SIG-M5 treated with dmso at 0.1 percent for 504 hours (cell line): ENCODE results near the gene FARS2.
"Not testable (repeated sequence)": the region's sequence is repeated elsewhere in the genome, so short reads cannot be mapped to it uniquely, and the experiment has no call there.

ENCODE experiments used
- DNase-seq: peaks from one replicate; lab custom pipeline; 2025; ENCODE audit not compliant: unreplicated experiment; lab: John Stamatoyannopoulos, UW

FARS2 gene

DNA sequence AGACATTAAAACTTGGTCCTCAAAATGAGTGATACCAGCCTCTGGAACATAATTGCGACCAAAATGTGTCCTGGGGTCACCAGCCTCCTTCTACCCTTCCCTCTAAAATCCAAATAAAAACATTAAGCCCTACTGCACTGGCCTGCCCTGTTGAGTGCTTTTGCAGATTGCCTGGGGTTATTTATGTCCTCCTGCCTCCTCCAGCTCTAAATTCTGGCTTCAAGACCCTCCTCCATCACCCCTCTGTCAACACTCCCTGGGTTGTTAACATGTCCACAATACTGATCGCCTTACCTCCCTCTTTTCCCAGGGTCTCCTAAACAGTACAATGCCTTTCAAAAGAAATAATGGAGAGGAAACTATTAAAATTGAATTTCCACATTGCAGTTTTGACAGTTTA lies 418.0 kb downstream of the FARS2 start:
- DNase-seq: no peak

DNA sequence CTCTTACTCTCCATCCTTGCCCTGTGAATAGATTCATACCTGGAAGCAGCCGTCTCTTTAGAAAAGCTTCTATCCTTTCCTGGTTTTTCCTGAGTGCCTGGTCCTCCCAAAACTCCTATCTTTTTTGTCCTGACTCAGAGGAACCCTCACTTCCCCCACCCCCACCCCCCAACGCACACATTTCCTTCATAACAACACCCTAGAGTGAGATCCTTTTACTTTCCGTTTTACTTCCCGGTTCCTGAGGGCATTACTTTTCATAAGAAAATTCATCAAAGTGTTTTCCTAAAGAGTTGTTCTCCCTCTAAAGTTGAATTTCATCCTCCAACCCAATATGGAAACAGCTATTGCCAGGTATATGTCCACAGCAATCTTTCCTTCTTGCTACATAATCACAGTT lies 418.4 kb downstream of the FARS2 start:
- DNase-seq: no peak

DNA sequence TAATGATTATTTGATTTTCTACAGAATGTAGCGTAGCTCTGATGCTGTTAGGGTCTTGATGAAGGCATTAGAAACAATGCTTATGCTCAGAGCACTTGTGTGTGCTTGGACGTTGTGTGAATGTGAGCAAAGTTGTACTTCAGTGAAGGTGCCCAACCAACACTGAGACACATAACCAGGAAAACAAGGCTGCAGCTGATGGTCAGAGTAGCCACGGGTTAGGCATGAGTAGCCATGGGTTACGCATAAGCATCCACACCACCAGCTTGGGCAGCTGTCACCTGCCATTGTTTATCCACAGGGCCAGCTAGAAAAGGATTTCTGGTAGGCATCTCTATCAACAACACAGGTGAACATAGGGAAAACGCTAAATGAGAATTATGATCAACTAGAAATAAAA lies 418.8 kb downstream of the FARS2 start:
- DNase-seq: no peak

DNA sequence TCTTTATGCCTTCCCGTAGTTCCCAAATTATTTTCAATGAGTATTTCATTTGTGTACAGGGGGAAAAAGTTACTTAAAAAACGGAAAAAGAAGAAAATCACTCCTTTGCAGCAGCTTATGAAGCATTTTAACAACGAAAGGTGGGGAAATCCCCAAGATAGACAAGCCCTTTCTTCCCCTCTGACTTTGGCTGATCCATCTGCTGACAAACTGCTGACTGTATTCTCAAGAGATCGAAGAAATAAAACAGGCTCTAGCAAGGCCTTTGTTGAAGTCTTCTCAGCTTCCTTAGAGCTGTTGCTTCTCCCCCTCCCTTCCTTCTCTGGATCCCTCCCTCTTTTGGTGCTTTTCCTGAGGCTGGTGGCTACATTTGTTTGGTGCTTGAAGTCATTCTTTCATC lies 420.2 kb downstream of the FARS2 start:
- no peak for DNase-seq

DNA sequence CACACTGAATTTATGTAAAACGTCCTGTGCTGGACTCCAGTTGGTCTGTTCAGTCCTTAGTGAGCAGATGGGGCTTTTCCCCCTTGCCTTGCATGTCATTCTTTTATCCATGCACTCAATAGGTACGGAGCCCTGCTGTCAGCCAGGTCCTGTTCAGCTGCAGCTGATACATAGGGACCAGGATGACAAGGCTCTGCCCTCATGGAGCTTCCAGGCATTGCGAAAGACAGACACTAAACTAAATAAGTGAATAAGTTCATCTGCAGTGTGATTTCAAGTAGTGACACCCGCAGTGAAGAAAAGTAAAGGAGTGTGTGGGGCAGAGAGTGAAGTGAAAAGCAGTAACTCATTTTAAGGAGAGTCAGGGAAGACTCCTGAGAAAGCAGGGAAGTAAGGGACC lies 421.2 kb downstream of the FARS2 start:
- DNase-seq: no peak

DNA sequence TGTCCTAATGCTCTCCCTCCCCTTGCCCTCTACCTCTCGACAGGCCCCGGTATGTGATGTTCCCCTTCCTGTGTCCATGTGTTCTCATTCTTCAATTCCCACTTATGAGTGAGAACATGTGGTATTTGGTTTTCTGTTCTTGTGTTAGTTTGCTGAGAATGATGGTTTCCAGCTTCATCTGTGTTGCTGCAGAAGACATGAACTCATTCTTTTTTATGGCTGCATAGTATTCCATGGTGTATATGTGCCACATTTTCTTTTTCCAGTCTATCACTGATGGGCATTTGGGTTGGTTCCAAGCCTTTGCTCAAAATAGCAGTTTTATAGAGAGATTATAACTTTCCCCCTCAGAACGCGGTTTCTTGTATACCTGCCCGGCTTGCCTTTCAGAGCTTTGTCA lies 422.4 kb downstream of the FARS2 start:
- not testable (repeated sequence) for DNase-seq

DNA sequence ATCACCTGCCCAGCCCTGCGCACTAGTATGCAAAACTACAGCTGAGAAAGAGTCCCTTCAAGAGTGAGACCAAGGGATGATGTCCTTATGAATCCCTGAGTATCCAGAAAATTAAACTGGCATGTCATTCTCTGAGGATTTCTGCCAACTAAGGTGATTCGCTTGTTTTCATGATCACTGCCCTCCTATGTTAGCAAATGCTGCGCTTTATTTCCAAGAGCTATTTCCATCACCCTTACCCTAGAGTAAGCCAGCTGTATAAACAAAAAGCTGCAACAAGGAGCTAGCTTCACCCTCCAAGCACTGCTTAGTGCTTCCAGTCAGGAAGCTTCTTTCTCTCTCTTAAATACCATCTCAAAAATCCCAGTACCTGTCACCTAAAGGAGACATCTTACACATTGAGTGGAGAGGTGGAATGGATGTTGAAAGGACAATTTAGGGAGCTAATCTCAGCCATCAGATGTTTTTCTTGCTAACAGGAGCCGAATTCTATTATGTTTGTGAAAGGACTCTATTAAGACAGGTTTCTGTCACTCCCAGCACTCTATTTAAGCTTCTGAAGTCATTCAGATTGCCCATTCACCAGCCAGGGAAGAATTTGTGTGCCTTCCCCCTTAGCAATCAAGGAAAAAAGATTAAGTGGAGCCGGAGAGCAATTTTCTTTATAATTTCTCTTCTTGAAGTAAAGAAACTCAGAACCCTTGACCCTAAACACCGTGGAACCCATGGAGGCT lies 423.2 kb downstream of the FARS2 start:
- no peak for DNase-seq

DNA sequence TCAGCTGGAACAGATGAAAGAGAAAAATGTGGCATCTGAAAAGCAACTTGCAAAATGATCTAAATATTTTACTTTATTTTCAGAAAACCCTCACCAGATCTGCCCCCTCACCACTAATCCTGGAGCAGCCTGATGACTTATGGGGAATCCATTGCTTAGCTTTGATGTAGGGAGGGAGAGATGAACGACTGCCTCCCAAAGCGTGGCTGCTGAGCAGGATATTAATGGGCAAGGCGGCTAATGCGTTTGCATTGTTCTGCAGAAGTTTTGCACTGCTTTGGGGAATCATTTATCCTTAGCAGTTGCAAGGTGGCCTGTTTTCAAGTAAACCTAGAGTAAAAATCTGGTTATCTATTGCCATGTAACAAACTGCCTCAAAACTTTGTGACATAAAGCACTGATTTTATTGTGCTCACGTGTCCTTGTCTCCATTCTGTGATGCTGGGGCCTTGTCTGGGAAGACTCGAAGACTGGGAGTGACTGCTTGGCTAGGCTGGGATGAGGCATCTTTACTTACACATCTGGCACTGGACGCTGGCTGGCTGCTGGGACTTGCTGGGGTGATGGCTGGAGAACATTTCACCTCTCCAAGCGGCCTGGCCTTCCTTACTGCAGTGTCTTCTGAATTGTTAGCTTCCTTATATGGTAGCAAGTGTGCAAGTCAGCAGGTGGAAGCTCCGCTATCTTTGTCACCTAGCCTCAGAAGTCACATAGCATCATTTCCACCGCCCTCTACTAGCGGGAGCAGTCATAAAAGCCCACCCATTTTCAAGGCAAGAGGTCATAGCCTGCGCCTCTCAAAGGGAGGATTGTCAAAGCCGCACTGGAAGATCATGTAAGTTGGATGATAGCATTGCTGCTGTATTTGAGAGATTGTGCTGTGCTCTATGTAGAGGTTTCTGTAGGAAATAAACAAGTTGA lies 432.2 kb downstream of the FARS2 start:
- DNase-seq: no peak

DNA sequence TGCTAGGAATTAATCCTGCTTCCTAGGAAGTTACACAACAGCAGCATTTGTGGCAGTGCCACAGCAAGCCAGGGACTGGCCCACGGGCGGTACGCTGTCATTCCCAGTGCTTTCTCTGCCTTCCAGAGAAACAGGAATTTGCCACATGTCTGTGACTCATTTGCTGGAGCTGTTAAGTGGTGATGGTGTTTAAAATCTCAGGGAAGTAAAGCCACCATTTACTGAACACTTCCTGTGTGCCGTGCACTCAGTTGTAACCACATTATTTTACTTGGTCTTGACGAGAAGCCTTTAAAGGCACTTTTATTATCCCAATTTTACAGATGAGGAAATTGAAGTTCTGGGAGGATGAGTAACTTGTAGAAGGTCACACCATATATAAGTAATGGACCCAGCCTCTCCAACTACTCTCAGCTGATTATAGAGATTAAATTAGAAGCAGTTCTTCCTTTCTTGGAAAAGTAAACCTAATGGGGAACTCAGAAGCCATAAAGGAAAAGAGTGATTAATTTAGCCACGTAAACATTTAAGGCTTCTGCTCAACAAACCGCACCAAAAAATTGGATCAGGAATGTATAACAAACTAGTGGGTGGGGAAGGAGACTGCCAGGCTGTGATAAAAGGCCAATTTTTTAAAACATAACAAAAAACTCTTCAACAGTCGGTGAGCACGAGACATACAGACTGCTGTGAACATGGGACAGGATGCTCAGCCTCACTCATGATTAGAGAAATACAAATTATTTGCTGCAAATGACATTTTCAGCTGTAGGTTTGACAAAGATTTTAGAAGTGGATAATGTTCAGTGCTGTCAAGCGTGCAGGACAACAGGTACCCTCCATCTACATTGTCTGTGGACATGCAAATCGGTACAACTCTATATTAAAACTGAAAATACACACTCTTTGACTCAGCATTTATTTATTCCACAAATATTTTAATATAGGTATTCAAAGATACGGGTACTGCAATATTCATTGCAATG lies 434.2 kb downstream of the FARS2 start:
- no peak for DNase-seq

DNA sequence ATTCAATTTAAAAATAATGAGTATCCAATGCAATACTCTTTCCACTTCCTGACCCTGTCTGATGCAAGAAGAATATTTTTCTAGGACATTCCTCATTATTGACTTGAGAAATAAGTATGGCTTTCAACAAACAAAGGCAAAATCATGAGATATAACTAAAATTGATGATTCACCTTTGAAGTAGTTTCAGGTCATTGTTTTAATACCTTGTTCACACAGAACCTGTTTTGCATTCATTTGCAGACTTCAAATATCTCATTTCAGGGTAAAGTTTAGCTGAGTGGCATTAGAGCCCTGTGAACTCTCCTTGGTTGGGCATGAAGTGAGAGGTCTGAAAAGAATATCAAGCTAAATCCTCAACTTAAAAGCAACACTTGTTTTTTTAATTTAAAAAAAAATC lies 436.2 kb downstream of the FARS2 start:
- DNase-seq: no peak

DNA sequence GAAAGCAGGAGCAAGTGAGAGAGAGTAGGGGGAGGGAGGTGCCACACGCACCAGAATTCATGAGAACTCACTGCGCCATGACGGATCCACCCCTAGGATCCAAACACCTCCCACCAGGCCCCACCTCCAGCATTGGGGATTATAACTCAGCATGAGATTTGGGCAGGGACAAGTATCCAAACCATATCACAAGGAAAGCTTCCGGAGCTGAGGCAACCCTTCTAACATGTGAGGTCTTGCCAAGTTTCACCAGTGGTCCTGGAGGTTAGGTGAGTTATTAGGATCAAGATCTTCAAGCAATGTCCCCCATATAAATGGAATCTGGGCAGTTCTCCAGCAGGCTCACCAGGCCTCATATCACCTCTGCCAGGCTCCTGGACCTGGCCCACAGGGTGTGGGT lies 437.0 kb downstream of the FARS2 start:
- no peak for DNase-seq

DNA sequence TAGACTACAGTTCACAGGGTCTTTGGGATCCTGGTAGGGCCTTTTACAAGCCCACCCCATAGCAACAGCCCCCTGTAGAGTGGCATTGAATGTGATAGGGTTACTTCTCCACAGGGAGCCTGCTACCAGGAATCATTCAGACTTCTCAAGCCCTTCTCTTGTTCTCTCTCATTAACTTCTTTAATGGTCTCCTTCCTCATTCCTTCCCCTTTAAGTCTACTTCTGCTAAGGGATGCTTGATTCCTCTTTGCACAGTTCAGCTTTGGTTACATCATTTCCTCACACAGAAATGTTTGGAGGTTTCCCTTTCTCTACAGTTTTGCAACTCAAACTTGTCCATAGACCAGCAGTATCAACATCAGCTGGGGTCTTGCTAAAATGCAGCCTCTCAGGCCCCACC lies 437.8 kb downstream of the FARS2 start:
- peak; percentile 89 for DNase-seq

DNA sequence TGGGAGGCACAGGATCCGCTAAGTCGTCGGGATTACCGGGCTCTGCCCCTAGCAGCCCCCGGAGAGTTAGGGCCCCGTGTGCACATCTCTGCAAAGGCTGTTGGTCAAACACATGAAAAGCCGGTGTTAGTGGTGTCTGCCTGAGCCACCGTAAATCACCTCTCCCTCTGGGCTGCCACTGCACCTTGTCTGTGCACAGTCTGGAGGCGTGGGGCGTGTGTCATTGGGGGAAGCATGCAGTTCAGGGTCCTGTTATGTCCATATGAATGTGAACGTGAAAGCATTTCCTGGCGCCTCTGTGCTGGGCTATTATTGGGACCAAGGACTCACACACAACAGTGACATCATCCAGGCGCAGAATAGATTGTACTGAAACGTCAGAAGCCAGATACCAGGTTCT lies 439.9 kb downstream of the FARS2 start:
- DNase-seq: no peak

DNA sequence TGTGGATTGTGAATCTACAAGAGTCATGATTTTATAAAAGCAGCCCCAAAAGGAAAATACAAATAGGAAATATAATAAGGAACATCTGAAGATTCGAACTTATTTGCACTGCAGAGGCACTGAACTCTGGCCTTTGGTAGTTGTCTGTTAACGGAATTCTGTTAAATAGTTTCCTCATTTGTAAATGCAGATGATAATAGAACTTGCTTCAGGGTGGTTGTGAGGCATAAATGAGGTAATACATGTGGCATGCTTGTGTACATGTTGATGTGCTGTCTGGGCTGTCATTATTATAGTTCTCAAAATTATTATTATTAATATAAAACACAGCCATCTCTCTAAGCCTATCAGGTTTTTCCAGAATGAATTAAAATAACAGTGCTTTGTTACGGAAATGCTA lies 443.4 kb downstream of the FARS2 start:
- DNase-seq: no peak

DNA sequence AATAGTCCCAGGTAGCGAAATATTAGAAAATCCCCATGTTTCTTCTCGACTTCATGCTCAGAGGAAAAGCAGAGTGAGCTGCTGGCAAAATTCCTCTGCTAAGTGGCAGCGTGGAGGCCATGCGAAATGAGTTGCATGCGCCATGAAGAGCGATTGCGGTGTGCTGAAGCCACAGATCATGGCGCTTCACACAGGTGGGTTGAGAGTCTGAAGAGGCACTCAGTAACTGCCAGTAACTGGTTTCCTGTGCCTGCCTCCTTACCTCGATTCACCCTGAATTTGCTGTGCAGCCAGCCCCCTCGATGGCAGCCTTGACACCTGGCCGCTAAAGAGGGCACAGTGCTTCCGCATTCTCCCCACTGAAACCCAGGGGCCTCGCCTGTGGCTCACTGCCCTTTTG lies 443.9 kb downstream of the FARS2 start:
- no peak for DNase-seq

DNA sequence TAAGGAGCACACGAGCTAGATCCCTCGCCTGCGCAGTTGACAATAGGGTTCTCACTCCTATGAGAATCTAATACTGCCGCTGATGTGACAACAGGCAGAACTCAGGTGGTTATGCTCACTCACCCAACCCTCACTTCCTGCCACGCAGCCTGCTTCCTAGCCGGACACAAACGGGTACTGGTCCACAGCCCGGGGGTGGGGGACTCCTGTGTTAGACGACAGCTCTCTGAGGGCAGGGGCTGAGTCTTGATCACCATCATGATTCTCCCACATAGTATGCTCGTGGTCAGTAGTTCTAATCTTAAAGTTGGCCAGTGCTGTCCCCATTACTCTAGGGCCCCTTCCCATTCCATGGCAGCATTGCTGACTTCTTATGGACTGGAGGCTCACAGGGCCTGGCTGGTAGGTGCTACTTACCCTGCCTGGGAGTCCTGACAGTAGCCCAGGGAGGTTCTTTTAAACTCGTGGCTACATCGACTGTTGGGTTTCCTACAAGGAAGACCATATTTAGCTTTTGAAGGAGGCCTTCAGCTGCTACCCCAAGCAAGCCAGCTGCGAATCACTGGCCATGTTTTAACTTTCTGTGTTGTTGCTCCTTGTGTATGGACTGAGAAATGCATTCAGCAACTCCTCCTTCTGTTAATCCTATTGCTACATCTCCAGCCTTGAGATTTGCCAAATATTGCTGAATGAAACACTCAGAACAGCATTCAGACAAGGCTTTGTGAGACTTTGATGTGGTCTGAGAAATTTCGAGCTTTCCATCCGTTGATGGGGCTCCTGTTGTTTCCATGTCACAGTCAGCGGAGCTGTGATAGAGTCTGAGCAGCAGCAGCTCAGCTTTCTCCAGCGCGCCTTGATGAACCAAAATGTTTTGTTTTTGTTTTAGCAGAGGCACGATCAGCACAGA lies 445.1 kb downstream of the FARS2 start:
- DNase-seq: no peak

DNA sequence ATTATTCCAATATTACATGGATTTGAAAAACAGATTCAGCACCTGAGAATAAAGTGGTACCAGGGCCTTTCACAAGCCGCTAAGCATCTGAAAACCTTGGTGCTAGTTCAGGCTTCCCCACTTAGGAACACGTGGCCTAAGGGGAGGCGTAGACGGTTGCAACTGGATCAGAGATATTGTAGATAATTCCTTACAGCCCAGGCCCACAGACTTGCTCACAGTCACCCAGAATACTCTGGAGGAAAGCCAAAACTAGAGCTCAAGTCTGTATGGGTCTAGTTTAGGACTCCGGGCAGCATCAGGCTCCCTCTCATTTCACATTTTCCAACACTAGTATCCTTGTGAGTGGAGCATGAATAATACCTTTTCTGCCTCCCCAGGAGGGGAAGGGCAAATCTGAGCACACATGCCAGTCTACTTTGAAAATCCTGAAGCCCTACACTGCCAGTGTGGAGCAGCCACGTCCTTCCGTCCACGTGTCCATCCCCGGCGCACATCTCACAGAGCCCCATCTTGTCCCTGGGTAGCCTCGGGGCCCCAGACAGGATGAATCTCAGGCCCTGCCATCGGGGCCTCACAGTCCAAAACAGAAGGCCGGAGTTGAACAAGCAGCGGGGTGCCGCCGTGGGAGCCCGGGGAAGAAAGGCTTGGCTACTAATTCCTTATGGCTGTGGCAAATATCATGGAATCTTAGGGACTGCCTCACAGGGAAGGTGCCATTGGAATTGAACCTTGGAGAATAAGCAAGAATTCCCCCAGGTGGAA lies 446.1 kb downstream of the FARS2 start:
- no peak for DNase-seq

DNA sequence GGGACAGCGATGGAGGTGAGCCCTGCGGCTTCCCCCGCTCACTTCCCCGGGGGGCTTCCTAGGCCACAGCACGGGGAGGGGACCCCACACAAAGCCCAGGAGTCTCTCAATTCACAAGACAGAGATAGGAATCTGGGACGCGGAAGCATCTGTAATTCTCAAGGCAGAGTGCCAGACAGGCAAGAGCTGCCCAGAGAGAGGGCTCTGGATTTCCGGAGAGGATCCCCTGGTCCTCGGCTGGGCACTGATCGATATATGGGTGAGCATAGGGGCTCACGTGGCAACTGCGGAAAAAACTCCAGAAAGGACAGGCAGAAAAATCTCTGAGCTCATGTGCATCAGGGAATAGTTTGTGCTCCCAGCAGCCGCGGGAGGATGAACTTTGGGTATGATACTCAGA lies 449.2 kb downstream of the FARS2 start:
- no peak for DNase-seq

DNA sequence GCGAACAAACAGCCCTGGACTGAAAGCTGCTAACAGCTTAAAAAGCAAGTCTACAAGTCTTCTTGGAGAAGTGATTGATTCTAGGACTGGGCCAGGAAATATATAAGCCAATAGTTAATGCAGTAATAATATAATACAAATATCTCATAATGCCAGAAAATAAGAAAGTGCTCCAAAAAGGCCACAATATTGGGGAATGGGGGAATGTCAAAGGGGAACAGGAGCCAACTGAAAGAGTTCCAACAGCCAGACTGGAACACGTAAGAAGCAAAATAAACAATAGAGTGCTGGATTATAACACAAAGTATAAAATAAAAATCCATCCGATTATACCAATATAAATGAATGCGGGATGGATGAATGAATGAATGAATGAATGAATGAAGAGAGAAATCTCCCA lies 449.6 kb downstream of the FARS2 start:
- DNase-seq: no peak
